Dendritic cell treated with granulocyte-macrophage colony-stimulating factor and Interleukin-4, amounts not matched to agents 40 ng/mL and 50 ng/mL, for 4 days (primary cell): ENCODE measurements around the gene FBXO47.
"Not testable (repeated sequence)": the region's sequence is repeated elsewhere in the genome, so short reads cannot be mapped to it uniquely, and the experiment has no call there.

Experiments used
- H3K27ac Mint-ChIP-seq: one replicate; pipeline ENCODE4 v1.8.0; 2022; ENCODE audit warnings: mild to moderate bottlenecking, mixed read lengths
- H3K27me3 Mint-ChIP-seq: one replicate; pipeline ENCODE4 v1.8.0; 2022; ENCODE audit warnings: mild to moderate bottlenecking, mixed read lengths
- H3K36me3 Mint-ChIP-seq: one replicate; pipeline ENCODE4 v1.8.0; 2022; ENCODE audit warnings: low read depth, mixed read lengths
- H3K4me1 Mint-ChIP-seq: one replicate; pipeline ENCODE4 v1.8.0; 2022; ENCODE audit warnings: low read depth, mixed read lengths
- H3K4me3 Mint-ChIP-seq: one replicate; pipeline ENCODE4 v1.8.0; 2022; ENCODE audit warnings: mild to moderate bottlenecking, moderate library complexity, mixed read lengths
- H3K9me3 Mint-ChIP-seq: one replicate; pipeline ENCODE4 v1.8.0; 2022; ENCODE audit warnings: mixed read lengths
- intact Hi-C: fragments of 100-400 bp; cut with micrococcal nuclease; formaldehyde crosslinking; loops from one replicate; pipeline ENCODE4 v1.15.0; 2022

FBXO47 gene

DNA sequence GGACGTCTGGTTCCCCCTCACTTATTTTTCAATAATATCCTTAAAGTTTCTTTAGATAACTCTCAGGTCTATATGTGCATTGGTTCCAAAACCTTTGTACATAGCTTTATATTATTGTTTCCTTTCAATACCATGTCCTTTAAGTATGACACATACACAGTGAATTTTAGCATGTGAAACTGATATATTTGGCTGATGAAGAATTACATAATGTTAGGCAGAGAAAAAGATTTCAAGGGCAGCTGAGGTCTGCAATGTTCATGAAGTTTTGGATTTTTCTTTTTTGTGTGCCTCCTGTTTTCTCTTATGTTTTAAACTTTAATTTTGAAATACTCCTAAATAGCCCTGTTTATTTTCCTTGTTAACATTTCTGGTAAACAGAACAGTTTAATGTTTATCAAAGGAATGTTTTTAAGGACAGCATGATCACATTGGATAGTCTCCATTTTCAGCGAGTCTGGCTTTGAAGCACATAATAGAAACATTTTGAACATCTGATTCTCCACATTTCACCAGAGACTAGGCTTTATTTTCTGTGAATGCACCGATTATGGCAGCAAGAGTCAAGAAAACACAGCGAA is 32.9 kb upstream of the FBXO47 start:
- Mint-ChIP-seq H3K9me3 (peaks cover 39% of the 10 kb centered on the region), H3K4me1 (peaks cover 42% of the 10 kb centered on the region), H3K27me3 (peaks cover 2% of the 10 kb centered on the region), H3K36me3 (peaks cover 21% of the 10 kb centered on the region), H3K27ac (no peak overlapping the region), H3K4me3 (no peak overlapping the region)
- intact Hi-C loops = no loop called here

DNA sequence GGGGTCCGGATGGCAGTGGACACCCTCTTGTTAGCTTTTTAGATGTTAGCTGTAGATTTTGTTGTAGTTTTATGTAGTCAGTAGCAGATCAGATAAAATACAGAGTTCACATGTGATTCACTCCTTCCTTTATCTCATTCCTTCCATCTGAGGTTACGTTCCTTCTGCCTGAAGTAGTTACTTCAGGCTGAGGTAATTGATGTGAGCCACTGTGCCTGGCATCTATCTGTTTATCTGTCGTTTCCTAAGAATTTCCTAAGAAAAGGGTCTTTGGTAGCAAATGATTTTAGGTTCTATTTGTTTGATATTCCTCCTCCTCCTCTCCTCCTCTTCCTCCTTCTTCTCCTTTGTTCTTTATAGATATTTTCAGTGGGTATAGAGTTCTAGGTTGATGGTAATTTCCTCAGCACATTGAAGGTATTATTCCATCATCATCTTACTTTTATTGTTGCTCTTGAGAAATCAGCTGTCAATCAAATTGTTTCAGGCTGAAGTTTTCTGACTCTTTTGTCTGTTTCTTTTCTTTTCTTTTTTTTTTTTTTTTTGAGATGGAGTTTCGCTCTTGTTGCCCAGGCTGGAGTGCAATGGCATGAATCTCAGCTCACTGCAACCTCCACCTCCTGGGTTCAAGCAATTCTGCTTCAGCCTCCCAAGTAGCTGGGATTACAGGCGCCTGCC is 29.6 kb upstream of the FBXO47 start:
- no peak overlapping the region for H3K27ac Mint-ChIP-seq
- peaks cover 21% of the 10 kb centered on the region for H3K36me3 Mint-ChIP-seq
- peaks cover 34% of the 10 kb centered on the region for H3K9me3 Mint-ChIP-seq
- no peaks in the 10 kb centered on the region for H3K27me3 Mint-ChIP-seq
- H3K4me3 Mint-ChIP-seq = no peak overlapping the region
- intact Hi-C loops = no loop called here
- peaks cover 16% of the 10 kb centered on the region for H3K4me1 Mint-ChIP-seq

DNA sequence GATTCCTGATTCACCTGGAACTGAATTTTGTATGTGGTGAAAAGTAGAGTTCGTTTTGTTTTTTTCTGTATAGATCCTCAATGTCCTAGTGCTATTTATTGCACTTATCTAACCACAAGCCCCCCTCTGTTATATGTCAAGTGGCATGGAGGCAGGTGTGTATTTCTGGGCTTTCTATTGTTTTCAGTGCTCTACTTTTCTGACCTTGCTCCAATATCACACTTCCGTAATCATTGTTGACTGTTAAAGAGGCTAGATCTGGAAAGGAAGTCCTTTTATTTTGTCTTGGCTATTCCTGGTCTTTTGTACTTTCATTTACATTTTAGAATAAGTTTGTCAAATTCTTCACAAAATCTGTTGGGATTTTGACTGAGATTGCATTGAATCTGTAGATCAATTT is 26.8 kb upstream of the FBXO47 start:
- Mint-ChIP-seq H3K9me3 (peaks cover 32% of the 10 kb centered on the region), H3K36me3 (peaks cover 21% of the 10 kb centered on the region), H3K27ac (no peak overlapping the region), H3K4me3 (no peak overlapping the region), H3K4me1 (peaks cover 11% of the 10 kb centered on the region), H3K27me3 (peaks cover 4% of the 10 kb centered on the region)
- intact Hi-C loops = no loop called here

DNA sequence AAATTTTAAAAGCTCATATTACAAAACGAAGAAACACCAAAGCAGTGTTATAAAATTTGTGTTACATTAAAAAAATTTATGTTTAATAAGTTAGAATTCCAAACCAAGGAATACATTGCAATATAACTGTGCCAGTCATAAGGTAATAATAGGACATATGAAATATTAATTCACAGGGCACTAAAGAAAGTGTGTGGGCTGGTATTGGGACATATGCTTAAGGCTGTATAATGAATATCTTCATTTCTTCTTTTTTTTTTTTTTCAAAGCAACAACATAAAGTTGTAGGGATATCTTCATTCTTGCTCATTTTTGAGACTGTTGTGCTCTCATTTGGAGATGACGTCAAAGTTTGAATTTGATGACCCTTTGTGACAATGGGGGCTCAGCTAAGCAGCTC is 17.5 kb upstream of the FBXO47 start:
- Mint-ChIP-seq H3K27ac (no peak overlapping the region), H3K9me3 (no peaks in the 10 kb centered on the region)
- intact Hi-C loops = loop anchor here (5.0 to 10.0 kb wide), 2 partner anchors 33 to 80 kb away; no protein-coding TSS in a partner anchor

DNA sequence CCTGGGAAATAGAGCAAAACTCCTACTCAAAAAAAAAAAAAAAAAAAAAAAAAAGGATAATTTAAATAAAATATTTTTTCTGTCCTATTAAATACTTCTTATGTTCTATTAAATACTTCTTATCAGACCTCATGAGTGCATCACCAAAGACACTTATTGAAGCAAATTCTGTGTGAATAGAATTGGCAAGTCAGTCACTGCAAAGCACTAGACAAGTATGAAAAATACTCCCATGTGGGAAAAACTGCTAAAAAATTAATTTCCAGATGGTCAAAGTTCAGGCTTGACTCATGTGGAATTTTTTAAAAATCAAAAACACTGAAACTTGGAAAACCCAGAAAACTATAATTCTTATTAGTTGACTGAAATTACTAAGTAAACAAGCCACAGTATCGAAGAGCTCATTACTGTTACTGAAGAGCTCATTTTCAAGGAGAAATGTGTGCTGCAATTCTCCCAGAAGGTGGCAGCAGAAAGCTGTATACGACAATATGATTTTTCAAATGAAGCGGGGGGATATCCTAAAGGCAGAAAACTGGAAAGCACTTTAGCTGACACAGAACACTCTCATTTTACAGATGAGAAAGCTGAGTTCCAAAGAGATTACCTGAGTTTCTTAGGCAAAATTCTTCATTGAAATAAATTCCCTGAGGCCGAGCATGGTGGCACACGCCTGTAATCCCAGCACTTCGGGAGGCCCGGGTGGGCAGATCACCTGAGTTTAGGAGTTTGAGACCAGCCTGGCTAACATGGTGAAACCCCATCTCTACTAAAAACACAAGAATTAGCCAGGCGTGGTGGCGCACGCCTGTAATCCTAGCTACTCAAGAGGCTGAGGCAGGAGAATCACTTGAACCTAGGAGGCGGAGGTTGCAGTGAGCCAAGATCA is 15.9 kb upstream of the FBXO47 start:
- Mint-ChIP-seq H3K27ac (no peak overlapping the region), H3K4me1 (no peaks in the 10 kb centered on the region), H3K36me3 (no peaks in the 10 kb centered on the region), H3K9me3 (no peaks in the 10 kb centered on the region), H3K27me3 (peaks cover 5% of the 10 kb centered on the region), H3K4me3 (no peak overlapping the region)
- intact Hi-C loops = loop anchor here (1.0 to 10.0 kb wide), 5 partner anchors 34 to 262 kb away; no protein-coding TSS in a partner anchor

More for the DNA sequence above, 17.5 kb upstream of the FBXO47 start:
- Mint-ChIP-seq H3K4me3 (no peak overlapping the region), H3K36me3 (no peaks in the 10 kb centered on the region), H3K27me3 (peaks cover 7% of the 10 kb centered on the region), H3K4me1 (no peaks in the 10 kb centered on the region)

DNA sequence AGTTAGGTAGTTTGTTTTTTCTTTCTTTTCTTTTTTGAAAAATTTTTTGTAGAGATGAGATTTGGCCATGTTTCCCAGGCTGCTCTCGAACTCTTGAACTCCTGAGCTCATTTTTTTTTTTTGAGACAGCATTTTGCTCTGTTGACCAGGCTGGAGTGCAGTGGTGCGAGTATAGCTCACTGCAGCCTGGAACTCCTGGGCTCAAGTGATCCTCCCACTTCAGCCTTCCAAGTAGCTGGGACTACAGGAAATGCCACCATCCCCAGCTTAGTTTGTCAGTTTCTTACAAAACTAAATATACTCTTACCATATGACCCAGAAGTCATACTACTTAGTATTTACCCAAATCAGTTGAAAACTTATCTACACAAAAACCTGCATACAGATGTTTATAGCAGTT is 14.4 kb upstream of the FBXO47 start:
- intact Hi-C loops = loop anchor here (2.0 to 10.0 kb wide), 4 partner anchors 36 to 263 kb away; no protein-coding TSS in a partner anchor
- H3K27me3 Mint-ChIP-seq = peaks cover 1% of the 10 kb centered on the region
- H3K4me1 Mint-ChIP-seq = no peaks in the 10 kb centered on the region
- H3K36me3 Mint-ChIP-seq = no peaks in the 10 kb centered on the region
- no peaks in the 10 kb centered on the region for H3K9me3 Mint-ChIP-seq
- H3K4me3 Mint-ChIP-seq = no peak overlapping the region
- no peak overlapping the region for H3K27ac Mint-ChIP-seq

DNA sequence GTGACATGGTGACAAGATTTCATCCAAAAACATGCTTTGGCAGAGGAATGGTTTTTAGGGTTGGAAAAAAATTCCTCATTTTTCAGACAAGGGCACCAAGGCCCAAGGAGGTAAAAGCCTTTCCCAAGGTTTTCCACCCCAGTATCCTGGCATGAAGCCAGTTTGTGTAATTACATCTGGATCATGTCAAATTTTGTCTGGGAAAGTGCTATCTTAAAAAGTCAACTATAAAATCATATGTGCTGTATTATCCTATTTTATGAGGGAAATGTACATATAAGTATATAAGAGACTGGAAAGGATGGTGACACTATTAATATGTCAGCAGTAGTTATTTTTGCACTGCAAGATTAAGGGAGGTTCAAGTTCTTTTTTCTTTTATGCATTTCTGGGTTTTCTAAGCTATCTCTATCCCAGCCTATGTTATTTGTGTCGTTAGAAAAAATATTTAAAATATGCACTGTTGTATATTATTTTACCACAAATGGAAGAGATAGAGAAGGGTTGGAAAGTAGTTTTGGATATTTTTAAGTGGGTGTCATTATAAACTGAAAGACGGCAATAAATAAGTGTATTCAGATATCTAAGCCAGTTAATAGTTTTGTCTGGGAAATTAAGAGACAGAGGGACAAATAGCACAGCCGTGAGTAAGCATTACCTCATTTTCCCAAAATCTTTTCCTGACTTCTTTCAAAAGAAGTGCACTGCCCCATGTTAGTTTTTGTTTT is 13.5 kb upstream of the FBXO47 start:
- no peak overlapping the region for H3K4me3 Mint-ChIP-seq
- H3K27me3 Mint-ChIP-seq = peaks cover 1% of the 10 kb centered on the region
- intact Hi-C loops = loop anchor here (5.0 to 10.0 kb wide), 2 partner anchors 37 to 84 kb away; no protein-coding TSS in a partner anchor
- H3K27ac Mint-ChIP-seq = no peak overlapping the region
- no peaks in the 10 kb centered on the region for H3K36me3 Mint-ChIP-seq
- H3K9me3 Mint-ChIP-seq = no peaks in the 10 kb centered on the region
- peaks cover 5% of the 10 kb centered on the region for H3K4me1 Mint-ChIP-seq

DNA sequence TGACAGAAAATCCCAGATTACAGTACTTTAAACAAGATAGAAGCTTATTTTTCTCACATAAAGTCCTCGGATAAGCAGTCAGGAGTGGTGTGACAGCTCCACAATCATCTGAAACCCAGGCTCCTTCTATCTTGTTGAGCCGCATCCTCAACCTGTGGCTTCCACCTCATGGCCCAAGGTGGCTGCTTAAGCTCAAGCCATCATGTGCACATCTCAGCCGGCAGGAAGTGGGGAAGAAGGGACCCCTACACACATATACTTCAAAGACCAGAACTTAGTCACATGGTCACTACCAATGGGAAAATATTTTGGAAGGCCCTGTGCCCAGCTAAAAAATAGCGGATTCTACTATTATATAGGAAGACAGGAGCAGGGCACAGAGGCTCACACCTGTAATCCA is 11.0 kb upstream of the FBXO47 start:
- Mint-ChIP-seq H3K4me3 (no peak overlapping the region), H3K9me3 (no peaks in the 10 kb centered on the region), H3K4me1 (peaks cover 7% of the 10 kb centered on the region), H3K27me3 (peaks cover 1% of the 10 kb centered on the region), H3K27ac (no peak overlapping the region), H3K36me3 (no peaks in the 10 kb centered on the region)
- intact Hi-C loops = no loop called here

DNA sequence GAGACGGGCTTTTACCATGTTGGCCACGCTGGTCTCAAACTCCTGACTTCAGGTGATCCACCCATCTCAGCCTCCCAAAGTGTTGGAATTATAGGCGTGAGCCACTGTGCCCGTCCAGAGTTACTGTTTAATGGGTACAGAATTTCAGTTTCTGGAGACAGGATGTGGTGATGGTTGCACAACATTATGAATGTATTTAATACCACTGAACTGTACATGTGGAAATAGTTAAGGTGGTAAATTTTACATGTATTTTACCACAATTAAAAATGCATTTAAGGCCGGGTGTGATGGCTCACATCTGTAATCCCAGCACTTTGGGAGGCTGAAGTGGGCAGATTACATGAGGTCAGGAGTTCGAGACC is 9.0 kb upstream of the FBXO47 start:
- H3K27me3 Mint-ChIP-seq, intact Hi-C loops, H3K27ac Mint-ChIP-seq, H3K9me3 Mint-ChIP-seq, H3K4me3 Mint-ChIP-seq, H3K4me1 Mint-ChIP-seq, H3K36me3 Mint-ChIP-seq: not testable (repeated sequence)

DNA sequence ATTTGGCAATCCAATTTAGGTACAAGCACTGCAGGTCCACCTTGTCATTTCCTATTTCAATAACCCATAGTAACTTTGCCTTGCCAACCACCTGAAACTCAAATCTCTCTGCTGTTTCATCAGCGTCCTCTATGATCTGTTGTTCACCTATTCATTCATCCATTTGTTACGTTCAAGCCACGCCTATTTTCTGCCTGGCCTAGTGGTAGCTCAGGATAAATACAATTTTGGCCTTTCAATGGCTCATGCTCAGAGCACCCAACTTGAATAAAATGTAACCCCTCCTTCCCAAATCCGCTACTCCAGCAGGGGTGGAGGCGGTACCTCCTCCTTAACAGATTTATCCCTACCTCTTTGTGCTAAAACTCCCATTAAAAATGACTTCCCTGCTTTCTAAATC is 3.6 kb upstream of the FBXO47 start:
- H3K27ac Mint-ChIP-seq = no peak overlapping the region
- H3K27me3 Mint-ChIP-seq = no peaks in the 10 kb centered on the region
- H3K36me3 Mint-ChIP-seq = no peaks in the 10 kb centered on the region
- peaks cover 11% of the 10 kb centered on the region for H3K4me1 Mint-ChIP-seq
- intact Hi-C loops = no loop called here
- no peak overlapping the region for H3K4me3 Mint-ChIP-seq
- H3K9me3 Mint-ChIP-seq = no peaks in the 10 kb centered on the region

DNA sequence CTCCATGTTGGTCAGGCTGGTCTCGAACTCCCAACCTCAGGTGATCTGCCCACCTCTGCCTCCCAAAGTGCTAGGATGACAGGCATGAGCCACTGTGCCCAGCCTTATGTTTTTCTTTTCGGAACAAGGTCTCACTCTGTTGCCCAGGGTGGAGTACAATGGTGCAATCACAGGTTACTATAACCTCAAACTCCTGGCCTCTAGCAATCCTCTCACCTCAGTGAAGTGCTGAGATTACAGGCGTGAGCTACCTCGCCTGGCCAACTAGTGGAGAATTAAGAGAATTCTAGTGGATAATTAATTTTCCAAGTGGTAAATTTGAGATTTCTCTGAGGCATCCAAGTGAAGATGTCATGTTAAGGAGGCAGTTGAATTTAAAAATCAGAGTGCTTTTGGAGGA is 2.9 kb upstream of the FBXO47 start:
- Mint-ChIP-seq H3K27me3 (no peaks in the 10 kb centered on the region), H3K27ac (no peak overlapping the region), H3K4me3 (no peak overlapping the region), H3K4me1 (peaks cover 7% of the 10 kb centered on the region), H3K36me3 (no peaks in the 10 kb centered on the region), H3K9me3 (no peaks in the 10 kb centered on the region)
- intact Hi-C loops = no loop called here

DNA sequence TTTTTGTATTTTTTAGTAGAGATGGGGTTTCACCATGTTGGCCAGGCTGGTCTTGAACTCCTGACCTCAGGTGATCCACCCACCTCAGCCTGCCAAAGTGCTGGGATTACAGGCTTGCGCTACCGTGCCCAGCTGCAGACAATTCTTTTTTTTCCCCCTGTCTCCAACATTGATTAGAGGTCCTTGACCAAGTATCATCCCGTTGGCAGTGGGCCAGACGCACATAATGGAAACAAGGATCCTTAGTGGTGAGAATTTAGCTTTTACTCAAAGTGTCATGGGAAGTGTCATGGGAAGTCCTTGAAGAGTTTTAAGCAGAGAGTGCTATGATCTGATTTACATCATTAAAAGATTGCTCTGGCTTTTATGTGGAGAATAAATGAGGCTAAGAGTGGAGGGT is 2.1 kb upstream of the FBXO47 start:
- Mint-ChIP-seq H3K4me1 (peaks cover 7% of the 10 kb centered on the region), H3K36me3 (no peaks in the 10 kb centered on the region), H3K9me3 (no peaks in the 10 kb centered on the region), H3K27ac (no peak overlapping the region), H3K27me3 (no peaks in the 10 kb centered on the region), H3K4me3 (no peak overlapping the region)
- intact Hi-C loops = no loop called here

DNA sequence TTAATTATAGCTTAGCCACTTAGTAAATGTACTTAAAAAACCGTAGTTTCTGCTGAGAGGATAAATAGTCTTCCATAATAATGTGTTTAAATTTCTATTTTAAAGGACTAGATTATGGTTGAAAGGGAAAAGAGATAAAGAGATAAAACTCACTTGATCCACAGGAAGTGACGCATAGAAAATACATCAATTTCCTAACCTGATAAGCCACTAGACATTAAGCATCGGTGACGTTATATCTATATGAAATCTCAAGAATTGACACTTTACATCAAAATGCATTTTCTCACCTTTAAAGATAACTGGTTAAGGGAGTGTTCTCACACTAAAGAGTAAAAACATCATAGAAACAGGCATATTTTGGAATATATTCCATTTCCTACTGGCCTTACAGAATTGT is 5.8 kb downstream of the FBXO47 start:
- intact Hi-C loops = no loop called here
- Mint-ChIP-seq H3K4me1 (no peaks in the 10 kb centered on the region), H3K27ac (no peak overlapping the region), H3K27me3 (no peaks in the 10 kb centered on the region), H3K36me3 (no peaks in the 10 kb centered on the region), H3K9me3 (no peaks in the 10 kb centered on the region), H3K4me3 (no peak overlapping the region)

DNA sequence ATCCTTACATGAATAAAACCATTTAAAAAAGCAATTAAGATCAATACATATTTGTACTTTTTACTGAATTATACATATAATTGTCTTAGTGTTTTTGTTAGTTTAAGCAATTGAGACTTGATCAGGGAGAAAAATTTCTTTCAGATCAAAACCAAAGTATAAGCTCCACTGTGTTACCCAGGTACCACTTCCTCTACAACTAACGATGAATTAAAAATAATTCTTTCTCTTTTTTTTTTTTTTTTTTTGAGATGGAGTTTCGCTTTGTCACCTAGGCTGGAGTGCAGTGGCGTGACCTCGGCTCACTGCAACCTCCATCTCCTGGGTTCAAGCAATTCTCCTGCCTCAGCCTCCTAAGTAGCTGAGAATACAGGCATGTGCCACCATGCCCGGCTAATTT is 6.8 kb downstream of the FBXO47 start:
- no peak overlapping the region for H3K4me3 Mint-ChIP-seq
- no peak overlapping the region for H3K27ac Mint-ChIP-seq
- H3K27me3 Mint-ChIP-seq = no peaks in the 10 kb centered on the region

More for the DNA sequence above, 6.8 kb downstream of the FBXO47 start:
- Mint-ChIP-seq H3K36me3 (no peaks in the 10 kb centered on the region), H3K4me1 (no peaks in the 10 kb centered on the region), H3K9me3 (no peaks in the 10 kb centered on the region)
- intact Hi-C loops = no loop called here
